ENCODE measurements around the gene SH3GL1.
"Not testable (repeated sequence)": the region's sequence is repeated elsewhere in the genome, so short reads cannot be mapped to it uniquely, and the experiment has no call there.

The SH3GL1 gene

DNA sequence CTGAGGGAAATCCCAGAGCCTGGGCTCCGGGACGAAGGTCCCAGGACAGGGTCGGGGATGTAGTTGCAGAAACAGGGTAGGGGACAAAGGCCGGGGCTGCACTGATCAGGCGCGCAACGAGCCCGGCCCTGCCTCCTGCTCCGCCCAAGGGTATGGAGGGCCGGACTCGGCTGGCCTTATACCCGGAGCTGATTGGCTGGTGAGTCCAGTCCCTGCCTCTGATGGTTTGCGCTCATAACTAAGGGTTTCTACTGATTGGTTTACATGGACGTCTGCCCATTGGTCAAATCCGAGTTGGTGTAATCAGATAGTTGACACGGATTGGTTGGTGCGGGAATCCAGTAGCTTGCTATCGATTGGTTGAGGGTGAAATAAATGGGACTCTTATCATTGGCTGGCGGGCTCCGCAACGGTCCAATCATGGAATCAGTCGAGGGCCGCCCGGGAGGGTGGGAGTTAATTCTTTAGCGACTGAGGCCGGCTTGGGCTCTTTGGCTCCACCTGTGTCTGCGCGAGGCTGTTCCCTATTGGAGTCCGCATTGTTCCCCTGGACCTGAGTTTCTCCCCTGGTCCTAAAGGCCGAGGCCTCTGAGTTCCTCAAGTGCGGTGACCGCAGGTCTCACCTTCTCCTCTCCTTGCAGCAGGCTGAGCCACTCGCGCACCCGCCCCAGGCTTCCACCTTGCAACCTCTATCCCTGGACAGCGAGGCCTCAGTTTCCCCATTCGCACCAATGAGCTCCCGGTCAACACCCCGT is 57.6 kb downstream of the SH3GL1 start:
- DNase-seq = peak; percentile 99

DNA sequence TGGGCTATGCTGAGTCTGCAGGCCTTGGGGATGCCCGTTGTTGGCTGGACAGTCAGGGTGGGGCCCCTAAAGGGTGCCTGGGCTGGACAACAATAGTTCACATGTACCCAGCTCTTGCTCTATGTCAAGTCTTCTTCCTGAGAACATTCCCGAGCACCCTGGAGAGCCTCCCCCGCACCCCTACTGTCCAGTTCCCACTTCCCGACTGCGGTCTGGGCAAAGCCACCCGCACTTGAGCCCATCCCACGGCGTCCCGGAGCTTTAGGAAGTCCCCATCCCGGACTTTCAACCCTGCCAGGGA is 58.1 kb downstream of the SH3GL1 start:
- no peak for DNase-seq

DNA sequence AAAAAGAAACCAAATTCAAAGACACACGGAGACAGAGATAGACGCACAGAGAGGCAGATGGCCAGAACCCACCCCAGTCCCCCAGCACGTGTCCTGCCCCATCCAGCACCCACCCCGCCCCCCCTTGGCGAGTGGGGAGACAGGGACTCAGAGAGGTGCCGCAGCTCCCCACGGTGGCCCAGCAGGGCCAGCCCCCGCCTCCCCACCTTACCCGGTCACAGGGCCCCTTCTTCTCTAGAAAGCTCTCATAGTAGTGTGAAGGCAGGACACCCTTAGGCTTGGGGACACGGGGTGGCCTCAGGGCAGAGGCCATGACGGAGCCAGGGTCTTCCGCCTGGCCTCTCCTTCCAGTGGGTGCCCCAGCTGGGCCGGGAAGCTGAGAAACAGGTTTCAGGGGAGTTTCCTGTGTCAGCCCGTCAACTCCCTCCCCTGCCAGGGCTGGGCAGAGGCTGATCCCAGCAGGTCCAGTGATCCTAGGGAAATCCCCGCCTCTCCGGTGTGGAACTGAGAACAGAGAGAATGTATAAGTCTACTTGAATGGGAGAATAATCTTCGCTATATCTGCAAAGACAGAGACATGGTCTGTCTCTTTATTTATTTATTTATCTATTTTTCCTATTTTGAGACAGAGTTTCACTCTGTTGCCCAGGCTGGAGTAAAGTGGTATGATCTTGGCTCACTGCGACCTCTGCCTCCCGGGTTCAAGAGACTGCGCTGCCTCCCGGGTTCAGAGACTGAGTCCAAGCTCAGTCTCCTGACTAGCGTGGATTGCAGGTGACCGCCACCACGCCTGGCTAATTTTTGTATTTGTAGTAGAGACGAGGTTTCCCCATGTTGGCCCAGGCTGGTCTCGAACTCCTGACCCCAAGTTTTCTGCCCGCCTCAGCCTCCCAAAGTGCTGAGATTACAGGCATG is 61.6 kb downstream of the SH3GL1 start, which contains the start of gene STAP2:
TSS of gene STAP2 (minus strand) at position 387 of the 915 bp plus-strand sequence. CDS start at position 313, 74 bp downstream.
- DNase-seq = no peak

DNA sequence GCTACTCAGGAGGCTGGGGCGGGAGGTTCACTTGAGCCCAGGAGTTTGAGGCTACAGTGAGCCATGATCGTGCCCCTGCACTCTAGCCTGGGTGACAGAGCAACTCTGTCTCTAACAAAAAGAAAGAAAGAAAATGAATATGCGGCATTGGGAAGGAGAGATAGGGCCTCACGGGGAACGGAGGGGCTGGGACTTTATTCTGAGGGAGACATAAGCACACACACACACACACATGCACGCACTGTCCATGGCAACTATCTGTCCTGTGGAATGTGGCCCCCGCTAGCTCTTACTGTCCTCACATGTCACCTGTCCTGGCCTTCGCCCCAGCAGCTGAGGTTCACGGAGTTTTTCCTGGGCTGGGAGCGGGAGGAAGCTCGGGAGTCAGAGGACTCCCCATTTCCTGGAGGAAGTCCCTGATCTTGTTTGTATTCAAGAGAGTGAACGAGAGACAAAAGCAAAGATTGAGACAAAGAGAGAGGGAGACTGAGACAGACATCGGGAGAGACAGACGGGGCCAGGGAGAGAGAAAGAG is 62.4 kb downstream of the SH3GL1 start:
- peak; percentile 21 for DNase-seq

DNA sequence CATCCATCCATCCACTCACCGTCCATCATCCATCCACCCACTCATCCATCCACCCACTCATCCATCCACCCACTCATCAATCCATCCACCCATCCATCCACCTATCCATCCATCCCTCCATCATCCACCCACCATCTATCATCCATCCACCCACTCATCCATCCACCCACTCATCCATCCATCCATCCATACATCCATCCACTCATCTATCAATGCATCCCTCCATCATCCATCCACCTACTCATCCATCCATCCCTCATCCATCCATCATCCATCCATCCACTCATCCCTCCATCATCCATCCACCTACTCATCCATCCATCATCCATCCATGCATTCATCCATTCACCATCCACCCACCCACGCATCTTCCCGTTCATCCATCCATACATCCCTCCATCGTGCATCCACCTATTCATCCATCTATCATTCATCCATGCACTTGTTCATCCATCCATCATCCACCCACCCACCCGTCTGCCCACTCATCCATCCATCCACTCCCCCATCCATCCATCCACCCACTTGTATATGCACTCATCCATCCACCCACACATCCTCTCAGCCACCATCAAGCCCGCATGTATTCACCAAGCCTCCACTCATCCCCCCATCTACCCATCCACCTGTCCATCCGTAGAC is 65.3 kb downstream of the SH3GL1 start:
- DNase-seq = no peak

DNA sequence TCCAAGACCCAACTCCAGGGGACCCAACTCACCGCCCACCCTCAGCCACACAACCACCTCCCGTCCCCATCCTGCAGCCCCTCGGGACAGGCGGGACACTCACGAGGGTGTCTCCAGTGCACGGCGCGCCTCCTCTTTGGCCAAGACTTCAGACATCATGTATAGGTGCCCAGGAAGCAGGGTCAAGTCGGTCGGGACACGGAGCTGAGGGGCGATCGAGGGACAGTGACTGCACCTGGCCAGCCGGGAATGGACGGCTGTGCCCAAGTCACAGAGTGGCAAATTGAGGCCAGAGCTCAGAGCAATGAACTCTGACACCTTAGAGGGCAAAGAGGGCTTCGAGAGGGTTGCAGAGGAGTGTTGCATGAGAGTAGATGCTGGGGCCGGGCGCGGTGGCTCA is 70.5 kb downstream of the SH3GL1 start:
- DNase-seq = no peak

DNA sequence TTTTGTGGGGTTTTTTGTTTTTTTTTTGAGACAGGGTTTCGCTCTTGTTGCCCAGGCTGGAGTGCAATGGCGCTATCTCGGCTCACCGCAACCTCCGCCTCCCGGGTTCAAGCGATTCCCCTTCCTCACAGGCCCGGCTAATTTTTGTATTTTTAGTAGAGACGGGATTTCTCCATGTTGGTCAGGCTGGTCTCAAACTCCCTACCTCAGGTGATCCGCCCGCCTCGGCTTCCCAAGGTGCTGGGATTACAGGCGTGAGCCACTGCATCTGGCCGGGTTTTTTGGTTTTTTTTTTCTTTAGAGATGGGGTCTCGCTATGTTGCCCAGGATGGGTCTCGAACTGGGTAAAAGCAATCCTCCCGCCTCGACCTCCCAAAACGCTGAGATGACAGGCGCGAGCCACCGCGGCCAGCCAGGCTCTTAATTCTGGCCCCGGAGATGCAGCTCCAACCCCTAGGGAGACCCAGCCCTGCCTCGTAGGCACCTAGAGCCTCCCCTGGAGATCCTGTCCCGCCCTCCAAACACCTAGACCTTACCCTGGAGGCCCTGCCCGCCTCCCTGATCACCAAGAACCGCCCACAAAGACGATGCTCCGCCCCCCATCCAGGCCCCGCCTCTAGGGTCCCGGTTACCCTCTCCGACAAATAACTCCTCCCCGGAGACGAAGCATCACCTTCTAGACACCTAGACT is 71.2 kb downstream of the SH3GL1 start:
- not testable (repeated sequence) for DNase-seq

DNA sequence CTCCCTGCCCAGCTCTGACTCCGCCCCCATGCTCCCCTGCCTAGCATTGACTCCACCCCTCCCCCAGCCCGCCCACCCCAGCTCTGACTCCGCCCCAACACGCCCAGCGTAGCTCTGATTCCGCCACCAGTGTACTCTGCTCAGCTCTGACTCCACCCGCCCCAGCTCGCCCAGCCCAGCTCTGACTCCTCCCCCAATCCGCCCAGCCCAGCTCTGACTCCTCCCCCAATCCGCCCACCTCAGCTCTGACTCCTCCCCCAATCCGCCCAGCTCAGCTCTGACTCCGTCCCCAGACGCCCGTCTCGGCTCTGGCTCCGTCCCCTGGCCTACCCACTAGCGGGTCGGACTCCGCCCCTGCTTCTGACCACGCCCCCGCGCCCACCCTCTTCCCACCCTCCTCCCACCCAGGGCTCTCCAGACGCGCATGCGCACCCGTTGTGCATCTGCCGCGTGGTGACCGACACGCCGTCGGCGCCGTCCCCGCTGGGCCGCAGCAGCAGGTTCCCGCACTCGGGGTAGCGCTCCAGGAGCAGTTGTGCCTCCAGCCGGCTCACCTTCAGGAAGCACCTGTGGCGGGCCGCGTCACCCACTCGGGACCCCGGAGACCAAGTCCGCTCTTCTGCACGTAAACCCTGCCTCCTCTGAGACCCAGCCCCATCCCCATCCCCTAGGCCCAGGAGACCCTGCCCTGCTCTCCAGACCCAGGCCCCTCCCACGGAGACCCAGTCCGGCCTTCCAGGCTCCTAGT is 71.9 kb downstream of the SH3GL1 start:
- peak; percentile 95 for DNase-seq

DNA sequence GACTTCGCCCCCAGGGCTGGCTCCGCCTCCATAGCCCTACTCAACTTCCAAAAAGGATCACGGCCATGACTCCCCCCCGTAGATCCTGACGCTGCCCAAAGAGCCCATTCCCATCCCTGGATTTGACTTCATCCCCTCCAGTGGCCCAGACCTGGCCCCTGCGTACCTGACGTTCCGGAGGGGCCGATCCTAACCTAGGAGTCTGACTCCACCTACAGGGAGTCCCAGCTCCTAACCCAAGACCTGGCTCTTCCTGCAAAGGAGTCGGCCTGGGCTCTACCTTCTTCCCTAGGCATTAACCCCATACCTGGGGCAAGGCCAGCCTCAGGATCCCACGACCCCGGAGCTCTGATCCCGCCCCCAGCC is 72.5 kb downstream of the SH3GL1 start:
- no peak for DNase-seq

DNA sequence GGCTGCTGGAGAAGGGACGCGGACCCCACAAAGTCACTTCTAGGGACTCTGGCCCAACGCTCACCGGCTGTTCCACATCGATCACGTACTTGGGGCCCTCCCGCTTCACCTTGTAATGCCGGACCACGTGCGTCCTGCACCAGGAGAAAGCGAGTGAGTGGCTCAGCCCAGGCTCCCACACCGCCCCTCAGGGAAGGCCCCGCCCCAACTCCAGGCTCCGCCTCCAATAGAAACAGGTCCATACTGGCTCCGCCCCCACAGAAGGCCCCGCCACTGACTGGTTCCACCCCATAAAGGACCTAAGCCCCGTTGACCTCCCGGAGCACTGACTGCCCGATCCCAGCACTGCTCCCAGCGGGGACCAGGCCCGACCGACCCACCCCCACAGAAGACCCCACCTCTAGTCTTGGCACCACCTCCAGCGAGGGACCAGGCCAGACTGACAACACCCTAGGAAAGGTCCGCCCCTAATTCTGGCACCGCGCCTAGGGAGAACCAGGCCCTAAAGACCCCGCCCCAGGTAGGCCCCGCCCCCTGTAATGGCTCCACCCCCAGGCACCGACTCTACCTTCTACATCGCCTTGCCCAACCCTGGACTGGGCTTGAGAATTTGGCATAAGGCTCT is 73.0 kb downstream of the SH3GL1 start:
- peak; percentile 57 for DNase-seq

DNA sequence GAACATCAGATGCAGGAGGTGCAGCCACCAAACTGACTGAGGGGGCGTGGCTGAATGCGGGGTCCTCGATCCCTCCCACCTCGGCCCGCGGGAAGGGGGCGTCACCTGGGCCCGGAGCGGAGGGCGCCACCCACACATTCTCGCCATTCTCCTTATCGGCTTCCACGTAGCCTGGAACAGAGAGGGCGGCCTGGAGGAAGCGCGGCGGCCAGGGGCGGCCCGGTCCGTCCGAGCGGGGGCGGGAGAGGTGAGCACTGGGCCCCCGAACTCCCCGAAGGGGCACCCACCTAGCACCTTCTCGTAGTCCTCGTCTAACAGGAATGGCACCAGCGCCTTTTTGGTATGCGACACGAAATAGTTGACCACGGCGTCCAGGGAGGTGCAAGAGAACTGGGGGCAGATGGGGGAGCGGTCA is 73.5 kb downstream of the SH3GL1 start:
- no peak for DNase-seq

DNA sequence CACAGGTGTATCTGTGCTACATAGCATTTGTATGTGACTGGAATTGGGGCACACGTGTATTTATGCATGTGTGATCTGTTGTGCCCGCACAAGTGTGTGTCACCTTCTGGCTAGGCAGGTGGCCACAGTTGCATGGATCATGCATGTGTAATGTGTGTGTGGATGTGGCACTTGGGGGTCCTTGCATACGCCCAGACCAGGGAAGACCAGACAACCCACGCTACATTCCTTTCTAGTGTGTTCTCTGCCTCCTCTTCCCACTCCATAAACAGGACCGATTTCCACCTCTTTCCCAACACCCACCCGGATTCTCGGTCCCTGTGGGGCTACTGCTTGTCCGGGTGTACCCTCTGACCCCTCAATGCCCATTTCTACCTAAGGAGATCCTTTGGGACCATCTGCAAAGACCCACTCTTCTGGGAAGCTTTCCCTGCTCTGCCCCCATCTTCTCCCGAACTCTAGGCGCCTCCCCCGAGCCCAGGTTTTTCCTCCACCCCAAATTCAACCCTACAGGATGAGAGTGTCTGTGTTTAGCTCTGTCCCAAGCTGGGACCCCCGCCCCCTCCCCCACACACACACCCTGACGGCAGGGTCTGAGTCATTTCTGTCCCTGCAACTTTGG is 74.0 kb downstream of the SH3GL1 start:
- no peak for DNase-seq

DNA sequence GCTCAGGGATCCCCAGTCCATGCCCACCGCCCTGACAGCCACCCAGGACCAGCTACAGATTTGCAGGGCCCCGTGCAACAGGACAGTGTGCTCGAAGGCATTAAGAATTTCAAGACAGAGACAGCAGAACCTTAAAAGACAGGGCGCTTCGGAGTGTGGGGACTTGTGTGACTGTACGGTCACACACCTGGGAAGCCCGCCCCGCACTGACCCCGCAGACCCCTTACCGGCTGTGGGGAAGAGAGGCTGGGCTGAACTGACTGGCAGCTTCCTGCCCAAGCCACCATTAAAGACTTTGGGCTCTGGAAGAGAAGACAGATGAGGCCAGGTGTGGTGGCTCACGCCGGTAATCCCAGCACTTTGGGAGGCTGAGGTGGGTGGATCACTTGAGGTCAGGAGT is 76.1 kb downstream of the SH3GL1 start:
- DNase-seq = no peak

DNA sequence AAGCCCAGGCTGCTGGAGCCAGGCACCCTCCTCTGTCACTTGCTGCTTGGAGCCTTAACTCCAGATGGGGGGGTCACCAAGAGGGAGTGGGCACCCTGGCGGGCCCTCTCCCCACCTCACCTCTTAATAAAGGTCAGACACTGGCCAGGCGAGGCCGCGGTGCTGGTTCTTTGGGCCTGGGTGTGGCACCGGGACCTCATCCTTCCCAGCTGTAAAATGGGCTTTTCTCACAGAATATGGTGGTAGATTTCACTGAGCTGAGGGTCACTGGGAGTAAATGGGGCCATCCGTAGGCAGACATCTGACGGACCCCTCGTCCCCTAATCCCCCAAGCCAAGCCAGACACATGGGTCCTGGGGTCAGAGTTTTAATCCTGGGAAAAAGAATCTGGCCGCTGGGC is 76.7 kb downstream of the SH3GL1 start:
- DNase-seq = no peak

DNA sequence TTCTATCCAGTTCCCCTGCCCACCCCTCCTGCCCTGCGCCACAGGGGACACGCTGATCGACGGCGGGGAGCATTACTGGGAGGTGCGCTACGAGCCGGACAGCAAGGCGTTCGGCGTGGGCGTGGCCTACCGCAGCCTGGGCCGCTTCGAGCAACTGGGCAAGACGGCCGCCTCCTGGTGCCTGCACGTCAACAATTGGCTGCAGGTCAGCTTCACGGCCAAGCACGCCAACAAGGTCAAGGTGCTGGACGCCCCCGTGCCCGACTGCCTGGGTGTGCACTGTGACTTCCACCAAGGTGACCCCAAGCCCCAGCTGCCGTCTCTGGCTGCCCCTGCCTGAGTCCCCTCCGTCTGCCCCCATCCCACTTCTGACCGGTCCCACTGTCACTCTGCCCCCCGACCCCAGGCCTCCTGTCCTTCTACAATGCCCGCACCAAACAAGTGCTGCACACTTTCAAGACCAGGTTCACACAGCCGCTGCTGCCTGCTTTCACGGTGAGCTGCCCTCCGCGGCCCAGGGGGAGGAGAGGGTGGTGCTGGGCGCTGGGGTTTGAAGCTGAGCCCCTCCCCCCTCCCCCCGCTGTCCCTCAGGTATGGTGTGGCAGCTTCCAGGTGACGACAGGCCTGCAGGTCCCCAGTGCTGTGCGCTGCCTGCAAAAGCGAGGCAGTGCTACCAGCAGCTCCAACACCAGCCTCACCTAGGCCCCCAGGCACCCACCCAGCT is 77.2 kb downstream of the SH3GL1 start:
- DNase-seq = no peak

DNA sequence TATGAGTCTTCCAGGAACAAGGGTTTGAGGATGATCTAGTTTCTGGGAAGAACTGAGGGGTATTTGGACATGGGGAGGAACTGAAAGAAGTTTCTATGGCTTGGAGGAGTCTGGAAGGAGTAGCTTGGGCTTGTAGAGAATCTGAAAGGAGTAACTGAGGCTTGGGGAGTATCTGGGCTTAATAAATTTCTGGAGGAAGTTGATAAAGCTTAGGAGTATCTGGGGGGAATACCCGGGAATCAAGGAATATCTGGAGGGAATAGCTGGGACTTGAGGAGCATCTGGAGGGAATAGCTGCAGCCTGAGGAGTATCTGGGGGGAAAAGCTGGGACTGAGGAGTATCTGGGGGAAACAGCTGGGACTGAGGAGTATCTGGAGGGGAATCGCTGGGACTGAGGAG is 79.9 kb downstream of the SH3GL1 start:
- DNase-seq = no peak

DNA sequence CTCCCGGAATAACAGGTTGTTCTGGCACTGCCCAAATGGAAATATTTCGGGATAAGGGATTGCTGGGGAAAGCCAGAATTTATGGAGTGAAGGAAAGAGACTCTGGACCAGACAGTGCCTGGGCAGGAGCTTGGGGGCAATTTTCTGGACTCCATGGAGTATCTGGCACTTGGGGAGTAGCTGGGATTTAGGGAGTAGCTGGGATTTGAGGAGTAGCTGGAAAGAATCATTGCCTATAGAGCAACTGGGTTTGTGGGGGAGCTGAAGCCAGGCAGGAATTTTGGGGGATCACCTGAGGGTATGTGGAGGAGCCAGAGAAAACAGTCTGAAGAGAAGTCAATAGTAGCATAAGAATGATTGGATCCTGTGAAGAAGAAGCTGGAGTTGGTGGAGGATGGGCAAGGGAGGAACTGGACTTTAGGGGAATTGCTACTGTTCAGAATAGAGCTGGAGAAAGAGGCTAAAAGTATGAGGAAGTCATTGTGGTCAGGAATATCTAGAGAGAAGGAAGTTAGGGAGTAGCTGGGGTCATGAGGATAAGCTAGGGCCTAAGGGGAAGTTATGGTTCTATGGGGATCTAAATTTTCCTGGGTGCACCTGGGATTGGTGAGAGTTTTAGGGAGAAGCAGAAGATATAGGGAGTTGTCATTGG is 81.2 kb downstream of the SH3GL1 start:
- peak; percentile 46 for DNase-seq

DNA sequence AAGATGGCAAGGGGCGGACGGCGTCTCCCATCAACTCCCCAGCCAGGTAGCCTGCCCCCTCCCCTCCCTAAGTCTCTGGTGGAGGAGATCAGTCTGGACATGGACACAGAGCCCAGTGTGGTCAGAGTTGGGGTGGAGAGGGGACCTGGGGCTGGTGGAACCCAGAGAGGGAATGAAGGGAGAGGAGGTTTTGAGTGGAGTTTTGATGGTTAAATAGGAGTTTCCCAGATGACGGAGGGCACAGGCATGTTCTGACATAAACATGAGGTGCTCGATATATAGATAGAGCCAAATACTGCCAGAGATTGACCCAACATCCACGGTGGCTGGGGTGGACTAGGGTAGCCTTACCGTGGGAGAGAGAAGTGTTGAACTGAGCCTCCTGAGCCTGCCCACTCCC is 81.9 kb downstream of the SH3GL1 start:
- no peak for DNase-seq

DNA sequence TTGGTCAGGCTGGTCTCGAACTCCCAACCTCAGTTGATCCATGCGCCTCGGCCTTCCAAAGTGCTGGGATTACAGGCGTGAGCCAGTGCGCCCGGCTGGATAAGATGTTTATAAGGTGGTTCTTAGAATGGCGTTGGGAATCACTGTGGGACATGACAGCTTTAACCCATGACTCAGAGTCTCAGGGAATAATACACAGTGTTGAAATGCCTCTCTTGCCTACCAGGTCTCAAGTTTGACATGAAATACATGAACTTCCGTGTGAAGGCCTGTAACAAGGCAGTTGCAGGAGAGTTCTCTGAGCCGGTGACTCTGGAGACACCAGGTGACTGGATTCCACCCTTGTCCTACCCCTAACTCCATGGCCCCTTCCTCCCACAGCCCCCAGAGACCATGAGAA is 83.4 kb downstream of the SH3GL1 start:
- DNase-seq = no peak

Measured in suppressor macrophage treated with lipopolysaccharide for 4 hours (primary cell).